Calu3 (cell line): Measurements from ENCODE around the gene C1orf21. TPM values are rescaled to one million over a fixed set of nuclear protein-coding genes. Genes with fewer than 3 reads are reported as not detected.

ENCODE experiments used
- BruUV-seq: library from RNA; stranded (reverse); fragments of 400-500 nt; replicated peaks from 2 replicates; lab custom pipeline; 2021; lab: Mats Ljungman, UMichigan
- CTCF ChIA-PET: fragments of 300-600 bp; sonication (Branson Sonifier 250); formaldehyde crosslinking; loops from one replicate; lab custom pipeline; 2022; ENCODE audit warnings: antibody characterized with exemption; lab: Charles Lee
- DNase-seq: peaks from one replicate; pipeline ENCODE4 v3.0.0; 2022
- H3K27ac Mint-ChIP-seq: one replicate; pipeline ENCODE4 v1.8.0; 2022; ENCODE audit warnings: mixed read lengths; ENCODE audit not compliant: unreplicated experiment
- H3K27me3 Mint-ChIP-seq: one replicate; pipeline ENCODE4 v1.8.0; 2022; ENCODE audit warnings: mixed read lengths; ENCODE audit not compliant: unreplicated experiment
- H3K36me3 Mint-ChIP-seq: one replicate; pipeline ENCODE4 v1.8.0; 2022; ENCODE audit warnings: mild to moderate bottlenecking, moderate library complexity, mixed read lengths; ENCODE audit not compliant: insufficient read depth, unreplicated experiment
- H3K4me1 Mint-ChIP-seq: one replicate; pipeline ENCODE4 v1.8.0; 2022; ENCODE audit warnings: mild to moderate bottlenecking, low read depth, mixed read lengths; ENCODE audit not compliant: unreplicated experiment
- H3K4me3 Mint-ChIP-seq: one replicate; pipeline ENCODE4 v1.8.0; 2022; ENCODE audit warnings: mild to moderate bottlenecking, low read depth, moderate library complexity, mixed read lengths; ENCODE audit not compliant: unreplicated experiment
- H3K9me3 Mint-ChIP-seq: one replicate; pipeline ENCODE4 v1.8.0; 2022; ENCODE audit warnings: low read depth, mixed read lengths; ENCODE audit not compliant: unreplicated experiment
- intact Hi-C: fragments of 100-400 bp; cut with micrococcal nuclease; formaldehyde crosslinking; loops from one replicate; pipeline ENCODE4 v1.10.0; 2022; ENCODE audit not compliant: unreplicated experiment
- total RNA-seq: library from RNA; stranded (reverse); gene quantifications from 2 replicates; pipeline ENCODE4 v1.2.3, GENCODE V29; 2022
- TF ChIP-seq, protein P1 (sequence below): fragments of 200-600 bp; IDR thresholded peaks from one replicate; pipeline ENCODE4 v1.8.0; 2022; ENCODE audit warnings: antibody characterized with exemption; ENCODE audit not compliant: unreplicated experiment

C1orf21 gene
- total RNA-seq, 1 experiment from 2014 or later: 20.6 TPM

GRCh38 chr1:184673305-184673704 is 286.5 kb downstream of the C1orf21 start:
- no peak for DNase-seq
- Mint-ChIP-seq H3K36me3 (no peaks in the 10 kb centered on the region), H3K4me1 (no peaks in the 10 kb centered on the region), H3K4me3 (no peak overlapping the region), H3K27ac (no peak overlapping the region), H3K27me3 (peaks cover 12% of the 10 kb centered on the region), H3K9me3 (no peaks in the 10 kb centered on the region)
- intact Hi-C loops: no loop called here
- TF ChIP-seq, protein P1, sequence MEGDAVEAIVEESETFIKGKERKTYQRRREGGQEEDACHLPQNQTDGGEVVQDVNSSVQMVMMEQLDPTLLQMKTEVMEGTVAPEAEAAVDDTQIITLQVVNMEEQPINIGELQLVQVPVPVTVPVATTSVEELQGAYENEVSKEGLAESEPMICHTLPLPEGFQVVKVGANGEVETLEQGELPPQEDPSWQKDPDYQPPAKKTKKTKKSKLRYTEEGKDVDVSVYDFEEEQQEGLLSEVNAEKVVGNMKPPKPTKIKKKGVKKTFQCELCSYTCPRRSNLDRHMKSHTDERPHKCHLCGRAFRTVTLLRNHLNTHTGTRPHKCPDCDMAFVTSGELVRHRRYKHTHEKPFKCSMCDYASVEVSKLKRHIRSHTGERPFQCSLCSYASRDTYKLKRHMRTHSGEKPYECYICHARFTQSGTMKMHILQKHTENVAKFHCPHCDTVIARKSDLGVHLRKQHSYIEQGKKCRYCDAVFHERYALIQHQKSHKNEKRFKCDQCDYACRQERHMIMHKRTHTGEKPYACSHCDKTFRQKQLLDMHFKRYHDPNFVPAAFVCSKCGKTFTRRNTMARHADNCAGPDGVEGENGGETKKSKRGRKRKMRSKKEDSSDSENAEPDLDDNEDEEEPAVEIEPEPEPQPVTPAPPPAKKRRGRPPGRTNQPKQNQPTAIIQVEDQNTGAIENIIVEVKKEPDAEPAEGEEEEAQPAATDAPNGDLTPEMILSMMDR: no peak
- CTCF ChIA-PET: no interaction called here
- BruUV-seq: no TSS peak

DNA sequence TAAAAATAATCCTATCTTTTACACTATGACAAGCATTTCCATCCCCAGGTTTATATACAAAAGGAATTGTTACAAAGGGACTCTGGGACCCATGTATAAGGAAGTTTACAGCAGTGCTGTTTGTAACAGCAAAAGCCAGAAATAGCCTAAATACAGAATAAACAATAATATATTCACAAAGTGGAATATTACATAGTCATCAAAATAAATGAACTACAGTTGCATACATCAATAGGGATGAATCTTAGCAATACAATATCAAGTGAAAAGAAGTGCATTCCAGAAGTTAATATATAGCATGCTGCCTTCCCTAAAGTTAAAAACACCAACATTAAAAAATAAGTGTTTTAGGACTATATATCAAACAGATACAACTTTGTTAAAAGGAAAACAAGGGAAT is 290.5 kb downstream of the C1orf21 start:
- CTCF ChIA-PET: interaction anchor here (2.5 kb wide), 1 partner anchor 13 kb away, joined by 7 read pairs; no protein-coding TSS in a partner anchor
- no TSS peak for BruUV-seq
- no peak overlapping the region for H3K27ac Mint-ChIP-seq
- intact Hi-C loops: loop anchor here (5.0 kb wide), 1 partner anchor 430 kb away; no protein-coding TSS in a partner anchor
- H3K27me3 Mint-ChIP-seq: no peaks in the 10 kb centered on the region
- DNase-seq: no peak
- no peaks in the 10 kb centered on the region for H3K36me3 Mint-ChIP-seq
- TF ChIP-seq, protein P1: no peak
- no peaks in the 10 kb centered on the region for H3K4me1 Mint-ChIP-seq
- no peak overlapping the region for H3K4me3 Mint-ChIP-seq
- no peaks in the 10 kb centered on the region for H3K9me3 Mint-ChIP-seq
